ENCODE results near the gene LTBP2.

Gene LTBP2

GRCh38 chr14:74611650-74612349 lies at the start of gene LTBP2:
Gene LTBP2 (minus strand): TSS chr14:74612237. CDS start chr14:74611944, 293 bp downstream.
- peak; percentile 63 for DNase-seq (ENCODE audit: low read depth)

- DNase-seq (ENCODE audit: low read depth), result no peak
Observed at GRCh38 chr14:74660863-74661262, 48.8 kb upstream of the LTBP2 start.

GRCh38 chr14:74660167-74660566 lies 48.1 kb upstream of the LTBP2 start:
- DNase-seq (ENCODE audit: low read depth), result peak; percentile 34

GRCh38 chr14:74658535-74659131 lies 46.6 kb upstream of the LTBP2 start:
- peak; percentile 81 for DNase-seq (ENCODE audit: low read depth)

- no peak for DNase-seq (ENCODE audit: low read depth)
Observed at GRCh38 chr14:74656964-74657363, 44.9 kb upstream of the LTBP2 start.

- DNase-seq (ENCODE audit: low read depth), result peak; percentile 57
Observed at GRCh38 chr14:74655599-74656395, 43.8 kb upstream of the LTBP2 start.

- DNase-seq (ENCODE audit: low read depth), result no peak
Observed at GRCh38 chr14:74654931-74655330, 42.9 kb upstream of the LTBP2 start.

GRCh38 chr14:74653386-74654138 lies 41.5 kb upstream of the LTBP2 start:
- DNase-seq (ENCODE audit: low read depth), result no peak

- DNase-seq (ENCODE audit: low read depth), result no peak
Observed at GRCh38 chr14:74652541-74652940, 40.5 kb upstream of the LTBP2 start.

- no peak for DNase-seq (ENCODE audit: low read depth)
Observed at GRCh38 chr14:74650927-74651686, 39.1 kb upstream of the LTBP2 start.

- peak; percentile 78 for DNase-seq (ENCODE audit: low read depth)
Observed at GRCh38 chr14:74649673-74650072, 37.6 kb upstream of the LTBP2 start.

GRCh38 chr14:74649167-74649566 lies 37.1 kb upstream of the LTBP2 start:
- DNase-seq (ENCODE audit: low read depth), result no peak

- DNase-seq (ENCODE audit: low read depth), result no peak
Observed at GRCh38 chr14:74648601-74649000, 36.6 kb upstream of the LTBP2 start.

GRCh38 chr14:74647678-74648461 lies 35.8 kb upstream of the LTBP2 start:
- no peak for DNase-seq (ENCODE audit: low read depth)

- DNase-seq (ENCODE audit: low read depth), result no peak
Observed at GRCh38 chr14:74647061-74647677, 35.1 kb upstream of the LTBP2 start.

GRCh38 chr14:74645756-74646470 lies 33.9 kb upstream of the LTBP2 start:
- DNase-seq (ENCODE audit: low read depth), result no peak

- no peak for DNase-seq (ENCODE audit: low read depth)
Observed at GRCh38 chr14:74645244-74645643, 33.2 kb upstream of the LTBP2 start.

- no peak for DNase-seq (ENCODE audit: low read depth)
Observed at GRCh38 chr14:74641601-74642391, 29.8 kb upstream of the LTBP2 start.

GRCh38 chr14:74638966-74639365 lies 26.9 kb upstream of the LTBP2 start:
- DNase-seq (ENCODE audit: low read depth), result no peak
